Measurements from ENCODE around the gene MACROD2. TPM values are rescaled to one million over a fixed set of nuclear protein-coding genes. Genes with fewer than 3 reads are reported as not detected.

Gene MACROD2
- total RNA-seq, 1 experiment from 2014 or later = 3.1 TPM

- H3K9me3 Mint-ChIP-seq (ENCODE audit: unreplicated experiment) = no peaks in the 10 kb centered on the region
- no peaks in the 10 kb centered on the region for H3K27me3 Mint-ChIP-seq (ENCODE audit: insufficient read depth, unreplicated experiment)
- POLR2A ChIA-PET = interaction anchor here (0.6 kb wide), 1 partner anchor 116 kb away, joined by 4 read pairs; no protein-coding TSS in a partner anchor
- DNase-seq (ENCODE audit: unreplicated experiment) = no peak
- intact Hi-C loops (cut with micrococcal nuclease) = no loop called here
- CTCF ChIA-PET = interaction anchor here (0.6 to 1.0 kb wide), 3 partner anchors 16 to 126 kb away, joined by 3 to 4 read pairs (median 4); no protein-coding TSS in a partner anchor
- no peaks in the 10 kb centered on the region for H3K4me1 Mint-ChIP-seq (ENCODE audit: insufficient read depth, unreplicated experiment)
- no peaks in the 10 kb centered on the region for H3K36me3 Mint-ChIP-seq (ENCODE audit: insufficient read depth, unreplicated experiment)
- BruUV-seq (replicated peaks) = no TSS peak
- H3K4me3 Mint-ChIP-seq (ENCODE audit: unreplicated experiment) = no peak overlapping the region
- no peak for TF ChIP-seq CTCF (IDR thresholded peaks at IDR 0.05; ENCODE audit: unreplicated experiment)
- H3K27ac Mint-ChIP-seq (ENCODE audit: low read depth, unreplicated experiment) = no peak overlapping the region
These were observed 1633.6 kb downstream of the MACROD2 start for GRCh38 chr20:15628851-15629353.

- CTCF ChIA-PET = interaction anchor here (0.7 kb wide), 2 partner anchors 11 to 1126 kb away, joined by 3 read pairs; no protein-coding TSS in a partner anchor
- H3K4me3 Mint-ChIP-seq (ENCODE audit: unreplicated experiment) = no peak overlapping the region
These were observed 1635.0 kb downstream of the MACROD2 start for GRCh38 chr20:15630360-15630759.

GRCh38 chr20:15632680-15633079 is 1637.4 kb downstream of the MACROD2 start:
- intact Hi-C loops (cut with micrococcal nuclease) = no loop called here
- POLR2A ChIA-PET = no interaction called here
- H3K36me3 Mint-ChIP-seq (ENCODE audit: insufficient read depth, unreplicated experiment) = no peaks in the 10 kb centered on the region
- H3K27ac Mint-ChIP-seq (ENCODE audit: low read depth, unreplicated experiment) = no peak overlapping the region
- H3K4me3 Mint-ChIP-seq (ENCODE audit: unreplicated experiment) = no peak overlapping the region
- H3K4me1 Mint-ChIP-seq (ENCODE audit: insufficient read depth, unreplicated experiment) = no peaks in the 10 kb centered on the region
- no peak for TF ChIP-seq CTCF (IDR thresholded peaks at IDR 0.05; ENCODE audit: unreplicated experiment)
- CTCF ChIA-PET = interaction anchor here (0.7 kb wide), 1 partner anchor 1224 kb away, joined by 3 read pairs; no protein-coding TSS in a partner anchor
- H3K9me3 Mint-ChIP-seq (ENCODE audit: unreplicated experiment) = no peaks in the 10 kb centered on the region
- BruUV-seq (replicated peaks) = no TSS peak
- H3K27me3 Mint-ChIP-seq (ENCODE audit: insufficient read depth, unreplicated experiment) = no peaks in the 10 kb centered on the region
- no peak for DNase-seq (ENCODE audit: unreplicated experiment)

More at GRCh38 chr20:15630360-15630759, 1635.0 kb downstream of the MACROD2 start:
- no peaks in the 10 kb centered on the region for H3K36me3 Mint-ChIP-seq (ENCODE audit: insufficient read depth, unreplicated experiment)
- no peaks in the 10 kb centered on the region for H3K27me3 Mint-ChIP-seq (ENCODE audit: insufficient read depth, unreplicated experiment)
- BruUV-seq (replicated peaks) = no TSS peak
- no peak for DNase-seq (ENCODE audit: unreplicated experiment)
- H3K27ac Mint-ChIP-seq (ENCODE audit: low read depth, unreplicated experiment) = no peak overlapping the region
- POLR2A ChIA-PET = no interaction called here
- intact Hi-C loops (cut with micrococcal nuclease) = no loop called here
- no peaks in the 10 kb centered on the region for H3K4me1 Mint-ChIP-seq (ENCODE audit: insufficient read depth, unreplicated experiment)
- TF ChIP-seq CTCF (IDR thresholded peaks at IDR 0.05; ENCODE audit: unreplicated experiment) = no peak
- no peaks in the 10 kb centered on the region for H3K9me3 Mint-ChIP-seq (ENCODE audit: unreplicated experiment)

- ChIA-PET CTCF (interaction anchor here (0.8 kb wide), 1 partner anchor 293 kb away, joined by 3 read pairs; no protein-coding TSS in a partner anchor), POLR2A (no interaction called here)
- no peak for TF ChIP-seq CTCF (IDR thresholded peaks at IDR 0.05; ENCODE audit: unreplicated experiment)
- H3K4me3 Mint-ChIP-seq (ENCODE audit: unreplicated experiment) = no peak overlapping the region
- DNase-seq (ENCODE audit: unreplicated experiment) = no peak
- intact Hi-C loops (cut with micrococcal nuclease) = no loop called here
- no peaks in the 10 kb centered on the region for H3K27me3 Mint-ChIP-seq (ENCODE audit: insufficient read depth, unreplicated experiment)
- no peak overlapping the region for H3K27ac Mint-ChIP-seq (ENCODE audit: low read depth, unreplicated experiment)
- H3K9me3 Mint-ChIP-seq (ENCODE audit: unreplicated experiment) = no peaks in the 10 kb centered on the region
- H3K4me1 Mint-ChIP-seq (ENCODE audit: insufficient read depth, unreplicated experiment) = no peaks in the 10 kb centered on the region
- BruUV-seq (replicated peaks) = no TSS peak
- no peaks in the 10 kb centered on the region for H3K36me3 Mint-ChIP-seq (ENCODE audit: insufficient read depth, unreplicated experiment)
These were observed 1638.8 kb downstream of the MACROD2 start for GRCh38 chr20:15634102-15634501.

Measured in MCF 10A (cell line).